Stimulated activated memory B cell treated with anti-CD40 and anti-IgM and Interleukin-4, amounts not matched to agents 10 μg/mL and 1 μg/mL and 100 μg/mL, for 72 hours (primary cell): ENCODE results near the gene MAST4.

Experiments used
- ATAC-seq: fragments of 150-1000 bp; cut with Tn5 transposase; 2 replicates; pipeline ENCODE4 v1.10.0; 2021
- H3K27ac Mint-ChIP-seq: one replicate; pipeline ENCODE4 v1.8.0; 2022; ENCODE audit warnings: mild to moderate bottlenecking, mixed read lengths
- H3K27me3 Mint-ChIP-seq: one replicate; pipeline ENCODE4 v1.8.0; 2022; ENCODE audit warnings: mixed read lengths
- H3K36me3 Mint-ChIP-seq: one replicate; pipeline ENCODE4 v1.8.0; 2022; ENCODE audit warnings: mixed read lengths
- H3K4me1 Mint-ChIP-seq: one replicate; pipeline ENCODE4 v1.8.0; 2022; ENCODE audit warnings: mixed read lengths
- H3K4me3 Mint-ChIP-seq: one replicate; pipeline ENCODE4 v1.8.0; 2022; ENCODE audit warnings: mild to moderate bottlenecking, moderate library complexity, mixed read lengths
- H3K9me3 Mint-ChIP-seq: one replicate; pipeline ENCODE4 v1.8.0; 2022; ENCODE audit warnings: mixed read lengths

The MAST4 gene

DNA sequence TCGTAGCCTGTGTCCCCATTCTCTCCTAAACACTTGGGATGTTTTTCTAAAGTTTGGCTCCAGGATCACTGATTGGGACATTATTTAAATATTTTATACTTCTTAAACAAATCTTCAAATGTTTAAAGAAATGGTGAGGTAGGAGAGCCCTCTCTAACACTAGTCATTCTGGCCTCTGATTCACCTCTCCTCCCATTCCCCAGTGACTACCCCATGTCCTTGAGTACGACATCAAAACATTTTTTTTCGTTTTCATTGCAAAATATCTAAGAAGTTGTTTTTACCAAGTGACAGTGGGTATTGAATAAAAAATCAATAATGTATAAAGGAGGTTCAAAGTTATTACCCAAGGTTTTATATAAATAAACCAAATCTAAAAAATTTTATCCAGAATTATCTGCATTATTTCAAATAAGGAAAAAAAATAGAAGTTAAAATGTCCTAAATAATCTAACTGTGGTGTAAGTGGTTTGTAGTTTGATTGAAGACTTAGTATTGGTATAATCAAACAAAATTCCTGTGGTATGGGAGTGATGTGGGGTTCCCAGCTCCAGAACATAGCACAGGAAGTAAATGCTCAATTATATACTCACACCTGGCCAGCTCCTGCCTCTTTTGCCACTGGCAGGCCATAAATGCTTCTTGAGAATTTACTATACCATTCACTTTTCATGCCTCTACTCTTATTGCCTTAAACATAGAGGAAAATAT is 51.1 kb downstream of the MAST4 start:
- ATAC-seq, result no peak
- H3K4me3 Mint-ChIP-seq, result no peak overlapping the region
- H3K27me3 Mint-ChIP-seq, result no peaks in the 10 kb centered on the region
- peaks cover 20% of the 10 kb centered on the region for H3K4me1 Mint-ChIP-seq
- peak overlapping the region; percentile 50 for H3K27ac Mint-ChIP-seq
- peaks cover 4% of the 10 kb centered on the region for H3K9me3 Mint-ChIP-seq
- H3K36me3 Mint-ChIP-seq, result no peaks in the 10 kb centered on the region

DNA sequence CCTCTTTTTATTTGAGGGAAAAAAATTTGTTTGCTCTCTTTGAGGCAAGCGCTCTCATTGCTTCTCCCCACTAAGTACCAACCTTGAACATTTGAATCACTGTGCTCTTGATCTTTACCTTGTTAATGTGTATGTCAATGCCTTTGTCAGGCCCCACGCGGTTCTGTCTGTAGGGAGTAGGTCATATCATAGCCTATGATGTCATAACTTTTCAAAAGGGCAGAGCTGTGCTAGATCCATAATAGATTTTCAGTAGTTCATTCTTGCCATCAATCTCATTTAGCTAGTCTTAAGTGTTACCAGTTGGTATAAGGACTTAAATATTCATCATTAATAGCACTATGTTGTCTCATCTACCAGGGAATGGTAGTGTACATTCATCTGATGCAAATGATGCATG is 56.6 kb downstream of the MAST4 start:
- H3K4me3 Mint-ChIP-seq, result no peak overlapping the region
- H3K9me3 Mint-ChIP-seq, result peaks cover 4% of the 10 kb centered on the region
- no peaks in the 10 kb centered on the region for H3K36me3 Mint-ChIP-seq
- H3K27me3 Mint-ChIP-seq, result no peaks in the 10 kb centered on the region
- H3K4me1 Mint-ChIP-seq, result peaks cover 24% of the 10 kb centered on the region
- ATAC-seq, result no peak
- no peak overlapping the region for H3K27ac Mint-ChIP-seq

DNA sequence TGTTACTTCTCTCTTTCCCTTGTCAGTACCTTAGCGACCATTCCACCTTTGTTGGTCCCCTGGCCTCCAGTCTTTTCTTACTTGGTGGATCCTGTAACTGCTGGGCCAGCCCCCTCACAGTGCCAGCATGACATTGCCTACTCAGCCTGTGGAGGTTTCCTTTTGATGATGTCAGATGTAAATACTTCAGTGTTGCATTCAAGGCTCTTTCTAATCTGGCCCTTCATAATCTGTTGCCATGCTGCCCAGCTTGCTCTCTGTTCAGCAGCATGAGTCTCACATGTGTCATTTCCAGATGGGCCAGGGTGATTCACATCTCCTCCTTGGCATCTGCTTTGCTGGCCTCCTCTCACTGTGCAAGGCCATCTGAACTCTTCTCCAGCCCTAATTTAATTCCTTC is 57.1 kb downstream of the MAST4 start:
- Mint-ChIP-seq H3K36me3 (no peaks in the 10 kb centered on the region), H3K27me3 (no peaks in the 10 kb centered on the region), H3K4me1 (peaks cover 19% of the 10 kb centered on the region), H3K27ac (no peak overlapping the region), H3K9me3 (peaks cover 4% of the 10 kb centered on the region), H3K4me3 (no peak overlapping the region)
- no peak for ATAC-seq

DNA sequence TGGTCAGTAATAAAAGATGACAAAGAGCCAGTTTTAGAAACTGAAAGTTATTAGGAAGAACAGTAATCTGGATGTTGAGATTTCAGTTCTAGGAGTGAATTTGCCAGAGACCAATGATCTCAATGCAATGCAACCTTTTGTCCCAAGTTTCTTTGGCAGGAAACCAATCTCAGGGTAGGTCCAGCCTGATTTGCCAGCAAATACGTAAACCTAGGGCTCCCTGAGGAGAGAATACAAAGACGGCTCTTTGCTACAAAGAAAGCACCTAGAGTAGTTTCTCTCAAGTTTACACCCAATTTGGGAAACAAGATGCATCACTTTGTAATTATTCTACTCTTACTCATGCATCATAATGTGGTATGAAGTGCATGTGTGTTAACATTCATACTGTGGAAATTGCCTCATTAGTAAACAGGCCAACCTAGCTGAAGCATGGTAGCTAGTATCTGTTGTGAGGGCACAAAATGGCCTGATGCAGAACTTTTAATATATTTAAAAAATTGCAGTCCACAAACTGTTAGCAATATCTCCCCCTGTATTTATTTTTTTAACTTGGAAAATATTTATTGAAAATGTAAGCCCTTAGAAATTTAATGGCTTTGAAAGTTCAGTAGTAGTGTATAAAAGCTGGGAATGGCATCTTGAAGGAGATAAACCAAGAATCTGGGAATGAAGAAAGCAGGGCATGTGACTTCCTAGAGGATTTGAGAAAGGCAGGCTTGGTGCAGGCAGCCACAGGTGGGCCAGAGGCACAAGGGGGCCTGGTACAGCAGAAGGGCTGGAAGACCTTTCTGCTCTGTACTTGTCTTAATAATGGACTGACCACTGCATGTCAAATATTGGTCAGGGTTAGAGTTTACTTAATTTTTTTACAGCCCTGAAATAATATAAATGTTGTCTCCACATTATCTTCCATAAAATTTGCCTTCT is 59.5 kb downstream of the MAST4 start:
- Mint-ChIP-seq H3K36me3 (no peaks in the 10 kb centered on the region), H3K27ac (no peak overlapping the region), H3K4me3 (no peak overlapping the region), H3K27me3 (no peaks in the 10 kb centered on the region), H3K9me3 (peaks cover 4% of the 10 kb centered on the region), H3K4me1 (peaks cover 18% of the 10 kb centered on the region)
- ATAC-seq, result no peak

DNA sequence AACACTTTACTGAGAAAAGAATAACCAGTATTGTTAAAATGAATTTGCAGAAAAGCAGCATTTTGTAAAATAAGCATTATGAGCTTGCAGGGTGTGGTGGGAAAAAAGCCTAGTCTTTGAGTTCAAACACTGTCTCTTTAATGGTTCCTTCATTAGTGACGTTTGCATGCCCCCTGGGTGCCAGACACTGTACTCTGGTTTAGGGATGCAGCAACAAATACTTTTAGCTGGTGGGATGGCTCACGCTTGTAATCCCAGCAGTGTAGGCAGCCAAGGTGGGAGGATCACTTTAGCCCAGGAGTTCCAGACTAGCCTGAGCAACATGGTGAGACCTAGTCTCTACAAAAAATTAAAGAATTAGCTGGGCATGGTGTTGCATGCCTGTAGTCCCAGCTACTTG is 62.3 kb downstream of the MAST4 start:
- no peak overlapping the region for H3K4me3 Mint-ChIP-seq
- peaks cover 2% of the 10 kb centered on the region for H3K9me3 Mint-ChIP-seq

DNA sequence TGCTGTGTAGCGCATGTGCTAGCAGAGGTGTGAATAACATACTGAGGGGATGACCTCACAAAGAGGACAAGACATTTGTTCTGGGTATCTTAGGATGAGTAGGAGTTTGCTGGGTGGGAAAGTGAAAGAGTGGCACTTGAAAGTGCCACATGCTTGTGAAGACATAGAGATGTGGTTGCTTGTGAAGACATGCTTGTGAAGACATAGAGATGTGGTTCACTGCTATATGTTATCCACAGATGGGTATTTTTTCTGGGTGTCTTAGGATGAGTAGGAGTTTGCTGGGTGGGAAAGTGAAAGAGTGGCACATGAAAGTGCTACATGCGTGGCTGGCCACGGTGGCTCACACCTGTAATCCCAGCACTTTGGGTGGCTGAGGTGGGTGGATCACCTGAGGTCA is 63.6 kb downstream of the MAST4 start:
- H3K4me1 Mint-ChIP-seq, result peaks cover 5% of the 10 kb centered on the region
- no peak overlapping the region for H3K4me3 Mint-ChIP-seq
- no peaks in the 10 kb centered on the region for H3K27me3 Mint-ChIP-seq
- H3K27ac Mint-ChIP-seq, result no peak overlapping the region
- peaks cover 8% of the 10 kb centered on the region for H3K9me3 Mint-ChIP-seq
- ATAC-seq, result no peak
- peaks cover 8% of the 10 kb centered on the region for H3K36me3 Mint-ChIP-seq

More for the DNA sequence above, 62.3 kb downstream of the MAST4 start:
- Mint-ChIP-seq H3K4me1 (peaks cover 9% of the 10 kb centered on the region), H3K36me3 (peaks cover 3% of the 10 kb centered on the region), H3K27me3 (no peaks in the 10 kb centered on the region), H3K27ac (no peak overlapping the region)
- no peak for ATAC-seq

DNA sequence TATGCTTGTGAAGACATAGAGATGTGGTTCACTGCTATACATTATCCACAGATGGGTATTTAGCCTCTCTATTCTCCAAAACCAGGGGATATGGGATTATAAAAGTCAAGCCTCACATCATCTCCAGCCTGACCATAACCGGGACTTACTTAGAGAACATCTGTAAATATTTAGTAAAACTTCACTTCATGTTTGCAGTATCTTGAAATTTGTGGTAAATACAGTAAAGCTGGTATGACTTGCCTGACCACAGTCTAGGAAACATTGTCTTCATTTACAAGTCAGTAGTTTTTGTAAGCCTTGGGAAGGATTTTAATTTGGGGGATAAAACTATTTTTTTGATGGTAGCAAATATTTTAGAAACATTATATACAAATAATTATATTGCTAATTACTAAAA is 64.2 kb downstream of the MAST4 start:
- no peaks in the 10 kb centered on the region for H3K4me1 Mint-ChIP-seq
- H3K9me3 Mint-ChIP-seq, result peaks cover 9% of the 10 kb centered on the region
- peaks cover 8% of the 10 kb centered on the region for H3K36me3 Mint-ChIP-seq

DNA sequence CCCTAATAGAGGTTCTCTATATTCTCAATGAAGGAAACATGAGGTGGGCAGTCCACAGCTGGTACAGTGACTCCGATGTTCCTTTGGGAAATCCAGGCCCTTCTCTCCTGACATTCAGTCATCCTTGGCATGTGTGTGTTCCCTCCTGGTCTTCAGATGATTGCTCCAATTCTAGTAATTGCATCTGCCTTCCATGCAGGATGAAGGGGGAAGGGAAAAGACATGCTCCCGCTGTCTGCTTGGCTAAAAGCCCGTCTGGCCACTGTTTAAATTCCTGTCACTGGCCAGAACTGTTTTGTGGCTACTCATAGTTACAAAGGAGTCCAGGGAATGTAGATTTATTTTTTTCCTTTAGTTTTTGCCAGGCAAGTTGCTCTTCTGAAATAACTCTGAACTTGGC is 65.0 kb downstream of the MAST4 start:
- H3K4me1 Mint-ChIP-seq, result no peaks in the 10 kb centered on the region
- no peak overlapping the region for H3K4me3 Mint-ChIP-seq
- H3K27ac Mint-ChIP-seq, result no peak overlapping the region
- H3K27me3 Mint-ChIP-seq, result no peaks in the 10 kb centered on the region
- peaks cover 9% of the 10 kb centered on the region for H3K9me3 Mint-ChIP-seq
- ATAC-seq, result no peak
- H3K36me3 Mint-ChIP-seq, result peaks cover 8% of the 10 kb centered on the region

More for the DNA sequence above, 64.2 kb downstream of the MAST4 start:
- no peak overlapping the region for H3K4me3 Mint-ChIP-seq
- no peaks in the 10 kb centered on the region for H3K27me3 Mint-ChIP-seq
- no peak overlapping the region for H3K27ac Mint-ChIP-seq
- no peak for ATAC-seq

DNA sequence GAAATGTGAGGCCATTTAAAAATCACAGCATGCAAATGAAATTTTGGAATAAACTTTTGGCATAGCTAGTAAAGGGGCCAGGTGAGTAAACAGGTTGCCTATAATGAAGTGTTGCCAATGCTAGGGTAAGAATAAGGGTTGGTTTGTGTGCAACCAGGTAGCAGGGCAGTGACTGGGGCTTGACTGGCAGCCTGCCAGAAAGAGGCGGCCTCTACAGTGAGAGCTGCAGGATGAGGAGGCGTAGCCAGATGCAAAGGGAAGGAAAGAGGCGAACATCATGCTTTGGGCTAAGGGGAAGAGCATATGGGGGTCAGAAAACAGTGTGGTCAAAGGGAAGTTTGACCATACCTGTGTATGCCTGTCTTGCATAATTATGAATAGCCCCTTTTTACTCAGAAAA is 70.6 kb downstream of the MAST4 start:
- Mint-ChIP-seq H3K4me3 (no peak overlapping the region), H3K36me3 (peaks cover 8% of the 10 kb centered on the region), H3K27me3 (no peaks in the 10 kb centered on the region), H3K9me3 (peaks cover 9% of the 10 kb centered on the region), H3K4me1 (peaks cover 23% of the 10 kb centered on the region), H3K27ac (no peak overlapping the region)
- no peak for ATAC-seq

DNA sequence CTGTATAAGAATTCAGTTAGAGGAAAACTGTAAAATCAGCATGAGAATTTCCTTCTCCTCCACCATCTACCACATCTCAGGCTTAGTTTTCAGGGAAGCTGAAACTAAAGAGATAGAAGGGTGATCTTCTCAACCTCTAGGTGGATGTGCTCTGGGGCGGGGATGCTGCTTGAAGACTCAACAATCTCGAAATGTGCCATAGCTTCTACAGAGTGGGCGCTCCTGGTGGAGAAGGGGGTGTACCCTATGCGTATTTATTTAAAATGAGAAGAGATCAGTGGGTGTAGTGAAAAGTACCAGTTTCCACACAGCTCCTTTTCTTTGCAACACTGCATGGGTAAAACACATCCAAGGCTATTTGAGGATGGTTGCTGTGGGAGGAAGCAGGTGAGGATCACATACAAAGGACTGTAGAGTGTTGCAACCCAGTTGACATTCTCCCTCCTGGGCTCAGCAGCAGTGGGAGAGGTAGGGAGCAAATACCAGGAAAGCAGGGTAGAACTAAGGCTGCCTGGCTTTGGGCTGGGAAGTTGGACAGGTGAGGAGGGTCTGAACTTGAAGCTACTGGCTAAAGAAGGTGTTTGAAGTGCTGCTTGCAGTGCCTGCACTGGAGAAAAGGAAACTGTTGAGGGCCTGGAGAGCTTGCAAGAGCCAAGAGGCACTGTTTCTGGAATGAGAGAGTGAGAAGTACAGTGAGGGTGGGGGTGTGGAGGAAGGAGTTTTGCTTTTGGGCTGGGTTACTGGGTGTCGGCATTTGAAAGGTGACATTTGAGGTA is 73.1 kb downstream of the MAST4 start:
- ATAC-seq, result no peak
- Mint-ChIP-seq H3K27ac (no peak overlapping the region), H3K4me3 (no peak overlapping the region), H3K9me3 (peaks cover 2% of the 10 kb centered on the region), H3K4me1 (peaks cover 23% of the 10 kb centered on the region), H3K36me3 (no peaks in the 10 kb centered on the region), H3K27me3 (no peaks in the 10 kb centered on the region)

DNA sequence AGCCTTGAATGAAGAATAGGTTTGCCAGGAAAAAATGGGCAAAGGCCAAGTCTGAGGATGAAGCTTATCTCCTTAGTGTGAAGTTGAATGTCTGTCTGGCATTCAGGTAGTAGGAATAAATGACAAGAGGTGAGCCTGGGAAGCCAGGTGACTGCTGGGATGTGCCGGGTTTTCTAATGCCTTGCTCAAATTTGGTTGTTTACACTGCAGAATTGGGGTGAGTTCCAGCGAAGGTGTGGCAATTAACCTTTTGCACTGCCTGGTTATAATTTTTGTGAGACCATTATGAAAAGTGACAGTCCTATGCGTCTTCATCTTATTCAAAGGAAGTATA is 73.6 kb downstream of the MAST4 start:
- H3K4me1 Mint-ChIP-seq, result peaks cover 23% of the 10 kb centered on the region
- no peak overlapping the region for H3K27ac Mint-ChIP-seq
- ATAC-seq, result no peak

DNA sequence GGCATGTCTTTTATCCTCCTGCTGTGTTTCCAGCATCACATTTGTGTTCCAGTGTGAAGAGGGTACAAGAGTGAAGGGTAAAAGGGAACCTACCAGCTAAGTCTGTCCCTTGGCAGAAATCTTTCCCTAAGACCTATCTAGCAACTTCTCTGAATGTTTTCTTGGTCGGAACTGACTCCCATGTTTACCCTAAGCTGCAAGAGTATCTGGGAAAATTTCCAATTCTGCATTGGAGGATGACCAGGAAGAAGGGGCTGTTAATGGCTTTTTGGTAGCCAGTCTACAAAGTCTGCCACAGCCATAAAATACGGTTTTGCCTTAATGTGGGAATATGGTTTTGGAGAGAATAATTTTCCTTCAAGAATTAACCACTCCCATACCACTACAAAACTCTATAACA is 75.1 kb downstream of the MAST4 start:
- no peak overlapping the region for H3K27ac Mint-ChIP-seq
- H3K4me1 Mint-ChIP-seq, result peaks cover 29% of the 10 kb centered on the region
- H3K9me3 Mint-ChIP-seq, result no peaks in the 10 kb centered on the region
- no peaks in the 10 kb centered on the region for H3K36me3 Mint-ChIP-seq
- ATAC-seq, result no peak
- no peaks in the 10 kb centered on the region for H3K27me3 Mint-ChIP-seq
- H3K4me3 Mint-ChIP-seq, result no peak overlapping the region

More for the DNA sequence above, 73.6 kb downstream of the MAST4 start:
- Mint-ChIP-seq H3K27me3 (no peaks in the 10 kb centered on the region), H3K9me3 (peaks cover under 1% of the 10 kb centered on the region), H3K4me3 (no peak overlapping the region), H3K36me3 (no peaks in the 10 kb centered on the region)

DNA sequence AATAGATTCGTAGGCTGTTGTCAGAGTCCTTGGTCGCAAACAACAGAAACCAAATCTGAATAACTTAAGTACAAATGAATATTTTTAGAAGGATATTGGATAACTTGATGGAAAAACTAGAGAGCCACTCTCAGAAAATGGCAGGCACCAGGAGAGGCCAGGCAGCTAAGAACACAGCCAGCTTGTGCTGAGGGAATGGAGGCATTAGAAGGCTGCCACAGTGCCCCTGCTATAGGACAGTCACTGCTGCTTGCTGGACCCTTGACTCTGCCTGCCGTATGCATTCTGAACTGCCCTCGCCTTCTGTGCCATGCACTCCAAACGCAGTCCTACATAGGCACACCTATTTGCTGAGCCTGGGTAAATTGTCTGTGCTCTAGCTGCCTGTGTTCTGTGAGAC is 78.6 kb downstream of the MAST4 start:
- Mint-ChIP-seq H3K27ac (no peak overlapping the region), H3K36me3 (no peaks in the 10 kb centered on the region), H3K9me3 (no peaks in the 10 kb centered on the region), H3K4me3 (no peak overlapping the region), H3K4me1 (peaks cover 6% of the 10 kb centered on the region), H3K27me3 (no peaks in the 10 kb centered on the region)
- ATAC-seq, result no peak

DNA sequence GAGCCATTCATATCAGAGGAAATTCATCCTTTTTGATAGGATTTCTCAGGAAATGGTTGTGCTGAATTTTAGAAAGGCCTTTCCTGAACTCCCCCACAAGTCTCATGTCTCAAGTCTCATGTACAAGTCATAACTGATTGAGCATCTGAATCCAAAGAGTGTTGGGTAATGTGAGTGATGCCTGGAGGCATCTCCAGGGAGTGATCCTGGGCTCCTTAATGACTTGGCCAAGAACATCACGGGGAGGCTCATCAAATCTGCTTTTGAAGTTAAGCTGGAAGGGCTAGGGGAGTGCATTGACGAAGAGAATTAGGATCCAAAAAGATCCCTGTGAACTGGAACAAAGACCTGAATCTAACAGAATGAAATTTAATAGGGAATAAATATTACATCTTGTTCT is 79.2 kb downstream of the MAST4 start:
- Mint-ChIP-seq H3K4me1 (peaks cover 6% of the 10 kb centered on the region), H3K27ac (no peak overlapping the region), H3K9me3 (no peaks in the 10 kb centered on the region), H3K36me3 (no peaks in the 10 kb centered on the region), H3K27me3 (no peaks in the 10 kb centered on the region), H3K4me3 (no peak overlapping the region)
- no peak for ATAC-seq

DNA sequence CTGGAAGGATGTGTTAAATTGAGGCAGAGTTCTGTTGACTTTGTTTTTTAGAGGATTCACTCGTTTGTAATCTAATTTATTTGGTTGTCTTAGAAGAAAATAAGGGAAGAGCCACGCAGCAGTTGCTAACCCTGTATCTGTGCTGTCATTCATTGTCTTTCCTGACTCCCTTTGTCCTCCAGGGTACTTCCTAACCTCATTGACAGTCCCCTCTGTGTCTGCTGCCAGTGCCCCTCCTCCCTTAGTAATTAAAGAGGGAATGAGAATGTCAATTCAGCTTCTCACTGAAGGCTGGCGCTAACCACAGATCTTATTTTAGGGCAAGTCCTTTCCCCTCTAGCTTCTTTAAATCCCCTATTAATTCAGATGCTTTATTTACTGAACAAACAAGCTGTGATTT is 84.0 kb downstream of the MAST4 start:
- Mint-ChIP-seq H3K36me3 (no peaks in the 10 kb centered on the region), H3K4me1 (peaks cover 15% of the 10 kb centered on the region), H3K9me3 (no peaks in the 10 kb centered on the region), H3K27me3 (no peaks in the 10 kb centered on the region), H3K4me3 (no peak overlapping the region), H3K27ac (no peak overlapping the region)
- no peak for ATAC-seq
